Trophoblast cell (in vitro differentiated cells and primary cell): ENCODE data around the gene FAAH2. TPM values are rescaled to one million over a fixed set of nuclear protein-coding genes. Genes with fewer than 3 reads are reported as not detected.

Experiments
- DNase-seq, 2 donors: peaks; one replicate each; pipeline ENCODE4 v3.0.0-alpha.2; 2016
- H2AFZ ChIP-seq: 2 replicates; pipeline ENCODE4 v1.6.1; 2013; ENCODE audit warnings: low read length, moderate library complexity, mild to moderate bottlenecking; ENCODE audit not compliant: insufficient read depth, poor library complexity
- H2AK5ac ChIP-seq: 2 replicates; pipeline ENCODE4 v1.6.1; 2013; ENCODE audit warnings: mild to moderate bottlenecking, low read length
- H2BK120ac ChIP-seq: 2 replicates; pipeline ENCODE4 v1.6.1; 2013; ENCODE audit warnings: low read length, mild to moderate bottlenecking, moderate library complexity; ENCODE audit not compliant: insufficient read depth, poor library complexity
- H2BK12ac ChIP-seq: 2 replicates; pipeline ENCODE4 v1.6.1; 2013; ENCODE audit warnings: mild to moderate bottlenecking, low read length, moderate library complexity
- H2BK5ac ChIP-seq: 2 replicates; pipeline ENCODE4 v1.6.1; 2013; ENCODE audit warnings: low read length, low read depth, moderate library complexity, mild to moderate bottlenecking; ENCODE audit not compliant: poor library complexity
- H3K14ac ChIP-seq: 2 replicates; pipeline ENCODE4 v1.6.1; 2013; ENCODE audit warnings: mild to moderate bottlenecking, low read length
- H3K18ac ChIP-seq: 2 replicates; pipeline ENCODE4 v1.6.1; 2013; ENCODE audit warnings: mild to moderate bottlenecking, low read length
- H3K23ac ChIP-seq: 2 replicates; pipeline ENCODE4 v1.6.1; 2013; ENCODE audit warnings: low read length
- H3K27ac ChIP-seq: 2 replicates; pipeline ENCODE4 v1.5.1; 2013; ENCODE audit warnings: low read depth, mild to moderate bottlenecking, inconsistent platforms, low read length, moderate library complexity
- H3K27me3 ChIP-seq: 2 replicates; pipeline ENCODE4 v1.6.1; 2013; ENCODE audit warnings: inconsistent platforms, mild to moderate bottlenecking, low read length, moderate library complexity; ENCODE audit not compliant: insufficient read depth
- H3K36me3 ChIP-seq, 2 experiments: 1 replicate in 1 of 2; 2 replicates in 1 of 2; pipeline ENCODE4 v1.6.1; 2013; ENCODE audit warnings: low read length in 2 of 2, mild to moderate bottlenecking in 2 of 2, moderate library complexity in 1 of 2; ENCODE audit not compliant: insufficient read depth in 2 of 2, control insufficient read depth in 1 of 2
- H3K4ac ChIP-seq: 2 replicates; pipeline ENCODE4 v1.6.1; 2013; ENCODE audit warnings: low read depth, mild to moderate bottlenecking, low read length, moderate library complexity
- H3K4me1 ChIP-seq, 2 experiments: 1 replicate in 1 of 2; 2 replicates in 1 of 2; pipeline ENCODE4 v1.6.1; 2013; ENCODE audit warnings: low read length in 2 of 2, mild to moderate bottlenecking in 2 of 2, moderate library complexity in 1 of 2; ENCODE audit not compliant: insufficient read depth in 2 of 2, control insufficient read depth in 1 of 2
- H3K4me2 ChIP-seq: 2 replicates; pipeline ENCODE4 v1.6.1; 2013; ENCODE audit warnings: inconsistent platforms, mild to moderate bottlenecking, low read length, moderate library complexity
- H3K4me3 ChIP-seq: 2 replicates; pipeline ENCODE4 v1.5.1; 2013; ENCODE audit warnings: mild to moderate bottlenecking, low read depth, low read length, inconsistent platforms
- H3K79me1 ChIP-seq: one replicate; pipeline ENCODE4 v1.6.1; 2013; ENCODE audit warnings: low read length
- H3K79me2 ChIP-seq: 2 replicates; pipeline ENCODE4 v1.6.1; 2013; ENCODE audit warnings: low read length, mild to moderate bottlenecking; ENCODE audit not compliant: control insufficient read depth, insufficient read depth, poor library complexity
- H3K9ac ChIP-seq: 2 replicates; pipeline ENCODE4 v1.6.1; 2013; ENCODE audit warnings: mild to moderate bottlenecking, low read length
- H3K9me3 ChIP-seq: 2 replicates; pipeline ENCODE4 v1.6.1; 2013; ENCODE audit warnings: low read depth, mild to moderate bottlenecking, control low read depth, inconsistent platforms, low read length; ENCODE audit not compliant: insufficient read depth
- H4K12ac ChIP-seq: 2 replicates; pipeline ENCODE4 v1.6.1; 2013; ENCODE audit warnings: low read depth, mild to moderate bottlenecking, low read length, moderate library complexity
- H4K8ac ChIP-seq: 2 replicates; pipeline ENCODE4 v1.6.1; 2013; ENCODE audit warnings: low read depth, mild to moderate bottlenecking, low read length, moderate library complexity
- H4K91ac ChIP-seq: one replicate; pipeline ENCODE4 v1.6.1; 2013; ENCODE audit warnings: low read depth, mild to moderate bottlenecking, low read length, moderate library complexity
- WGBS: extraction: QIAGEN DNeasy Blood & Tissue Kit; methylation state at CpG from one replicate; pipeline ENCODE4 v1.1.7; 2013; ENCODE audit warnings: missing lambda C conversion rate; ENCODE audit not compliant: insufficient read length, insufficient coverage; ENCODE audit errors: extremely low coverage; 5-methylcytosine and 5-hydroxymethylcytosine counted together
- polyA plus RNA-seq: library from polyadenylated mRNA; stranded (reverse); fragments of 200-250 nt; gene quantifications from 2 replicates; pipeline ENCODE4 v1.2.3, GENCODE V29; 2013

Gene FAAH2
- polyA plus RNA-seq = 2.9 and 3.8 TPM in 2 replicates

DNA sequence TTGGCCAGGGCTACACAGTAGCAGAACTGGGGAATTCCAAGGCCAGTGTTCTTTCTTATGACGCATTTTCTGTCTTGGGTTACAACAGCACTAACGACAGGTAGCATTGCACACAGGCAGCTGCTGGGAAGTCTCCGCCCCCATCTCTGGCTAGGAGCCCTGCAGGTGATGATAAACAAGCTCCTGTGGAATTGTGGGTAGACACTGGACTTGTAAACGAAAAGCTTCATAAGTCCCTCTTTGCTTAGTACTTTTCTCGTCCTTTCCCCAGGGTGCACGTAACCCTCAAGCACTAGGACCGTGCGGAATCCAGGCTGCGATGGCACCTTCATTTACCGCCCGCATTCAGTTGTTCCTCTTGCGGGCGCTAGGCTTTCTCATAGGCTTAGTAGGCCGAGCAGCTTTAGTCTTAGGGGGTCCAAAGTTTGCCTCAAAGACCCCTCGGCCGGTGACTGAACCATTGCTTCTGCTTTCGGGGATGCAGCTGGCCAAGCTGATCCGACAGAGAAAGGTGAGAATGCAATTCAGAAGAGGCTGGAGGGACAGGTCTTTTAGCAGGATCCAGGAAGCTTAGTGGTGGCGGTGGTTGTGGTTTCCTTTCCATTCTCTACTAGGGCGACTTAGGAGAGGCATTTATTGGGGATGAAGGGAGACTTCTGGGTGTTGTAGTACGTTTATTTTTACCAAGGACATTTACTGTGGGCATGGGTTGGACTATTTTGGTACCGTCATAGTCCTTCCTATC lies at the start of gene FAAH2:
Gene FAAH2, plus strand, starts transcription at position 200 of the 745 bp plus-strand sequence. Its CDS starts 120 bp downstream, at position 320.
- Histone ChIP-seq H3K4me2 (peak within 1 kb of the TSS; percentile 81), H4K12ac (no peak within 1 kb of the TSS), H2AK5ac (no peak within 1 kb of the TSS), H2BK120ac (no peak within 1 kb of the TSS), H3K14ac (no peak within 1 kb of the TSS), H3K36me3 (no peaks in the 10 kb centered on the region), H4K8ac (peak within 1 kb of the TSS; percentile 78), H3K4ac (no peak within 1 kb of the TSS), H3K79me2 (no peaks in the 10 kb centered on the region), H3K9ac (no peak within 1 kb of the TSS), H2AFZ (peak within 1 kb of the TSS; percentile 37), H3K79me1 (no peaks in the 10 kb centered on the region), H2BK5ac (no peak within 1 kb of the TSS), H4K91ac (no peak within 1 kb of the TSS), H3K9me3 (no peaks in the 10 kb centered on the region), H3K27ac (peak within 1 kb of the TSS; percentile 34), H3K4me1 (no peaks in the 10 kb centered on the region), H3K4me3 (peak within 1 kb of the TSS; percentile 68), H3K18ac (no peak within 1 kb of the TSS), H3K23ac (no peak within 1 kb of the TSS), H2BK12ac (no peak within 1 kb of the TSS), H3K27me3 (no peaks in the 10 kb centered on the region)
- WGBS = no CpG with 5 or more reads among the region's 22 CpGs
- DNase-seq = peak; percentile 82 to 86

DNA sequence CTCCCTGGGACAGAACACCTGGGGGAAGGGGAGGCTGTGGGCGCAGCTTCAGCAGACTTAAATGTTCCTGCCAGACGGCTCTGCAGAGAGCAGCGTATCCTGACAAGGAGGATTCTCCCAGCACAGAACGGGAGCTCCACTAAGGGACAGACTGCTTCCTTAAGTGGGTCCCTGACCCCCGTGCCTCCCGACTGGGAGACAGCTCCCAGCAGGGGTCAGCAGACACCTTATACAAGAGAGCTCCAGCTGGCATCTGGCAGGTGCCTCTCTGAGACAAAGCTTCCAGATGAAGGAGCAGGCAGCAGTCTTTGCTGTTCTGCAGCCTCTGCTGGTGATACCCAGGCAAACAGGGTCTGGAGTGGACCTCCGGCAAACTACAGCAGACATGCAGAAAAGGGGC lies 44.5 kb upstream of the FAAH2 start:
- no peak overlapping the region for H2AK5ac ChIP-seq
- H3K27me3 ChIP-seq = no peaks in the 10 kb centered on the region
- no peaks in the 10 kb centered on the region for H3K36me3 ChIP-seq
- H3K4ac ChIP-seq = no peak overlapping the region
- no peak overlapping the region for H3K9ac ChIP-seq
- H3K23ac ChIP-seq = no peak overlapping the region
- H3K79me1 ChIP-seq = no peaks in the 10 kb centered on the region
- no peak overlapping the region for H2BK120ac ChIP-seq
- H3K27ac ChIP-seq = no peak overlapping the region
- H2BK5ac ChIP-seq = no peak overlapping the region
- H2BK12ac ChIP-seq = no peak overlapping the region
- no peak overlapping the region for H4K91ac ChIP-seq
- no peak overlapping the region for H3K14ac ChIP-seq
- WGBS = no CpG with 5 or more reads among the region's 7 CpGs
- H3K9me3 ChIP-seq = no peaks in the 10 kb centered on the region
- H3K4me3 ChIP-seq = no peak overlapping the region
- no peak overlapping the region for H2AFZ ChIP-seq
- H3K18ac ChIP-seq = no peak overlapping the region
- H3K4me1 ChIP-seq = no peaks in the 10 kb centered on the region
- H4K8ac ChIP-seq = no peak overlapping the region
- no peaks in the 10 kb centered on the region for H3K79me2 ChIP-seq
- H3K4me2 ChIP-seq = no peak overlapping the region
- no peak overlapping the region for H4K12ac ChIP-seq
- DNase-seq = no peak

DNA sequence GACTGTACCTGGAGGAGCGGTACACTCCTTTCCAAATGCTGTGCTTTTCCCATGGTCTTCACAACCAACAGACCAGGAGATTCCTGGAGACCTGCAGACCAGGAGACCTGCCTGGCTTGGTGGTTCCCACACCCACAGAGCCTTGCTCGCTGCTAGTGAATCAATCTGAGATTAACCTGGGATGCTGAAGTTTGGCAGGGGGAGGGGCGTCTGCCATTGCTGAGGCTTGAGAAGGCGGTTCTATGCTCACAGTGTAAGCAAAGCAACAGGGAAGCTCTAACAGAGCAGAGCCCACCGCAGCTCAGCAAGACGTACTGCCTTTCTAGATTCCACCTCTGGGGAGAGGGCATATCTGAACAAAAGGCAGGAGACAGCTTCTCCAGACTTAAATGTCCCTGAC lies 34.5 kb upstream of the FAAH2 start:
- Histone ChIP-seq H2AK5ac (no peak overlapping the region), H3K9ac (no peak overlapping the region), H3K23ac (no peak overlapping the region), H3K14ac (no peak overlapping the region), H3K4me1 (no peaks in the 10 kb centered on the region), H3K36me3 (no peaks in the 10 kb centered on the region), H2BK120ac (no peak overlapping the region), H3K79me2 (no peaks in the 10 kb centered on the region), H3K27me3 (no peaks in the 10 kb centered on the region), H4K8ac (no peak overlapping the region), H3K9me3 (peaks cover 7% of the 10 kb centered on the region), H3K4me3 (no peak overlapping the region), H2BK5ac (no peak overlapping the region), H3K79me1 (no peaks in the 10 kb centered on the region), H2BK12ac (no peak overlapping the region), H3K18ac (no peak overlapping the region), H4K12ac (no peak overlapping the region), H3K27ac (no peak overlapping the region), H3K4me2 (no peak overlapping the region), H3K4ac (no peak overlapping the region), H2AFZ (no peak overlapping the region), H4K91ac (no peak overlapping the region)
- DNase-seq = no peak
- WGBS = no CpG with 5 or more reads among the region's 6 CpGs

DNA sequence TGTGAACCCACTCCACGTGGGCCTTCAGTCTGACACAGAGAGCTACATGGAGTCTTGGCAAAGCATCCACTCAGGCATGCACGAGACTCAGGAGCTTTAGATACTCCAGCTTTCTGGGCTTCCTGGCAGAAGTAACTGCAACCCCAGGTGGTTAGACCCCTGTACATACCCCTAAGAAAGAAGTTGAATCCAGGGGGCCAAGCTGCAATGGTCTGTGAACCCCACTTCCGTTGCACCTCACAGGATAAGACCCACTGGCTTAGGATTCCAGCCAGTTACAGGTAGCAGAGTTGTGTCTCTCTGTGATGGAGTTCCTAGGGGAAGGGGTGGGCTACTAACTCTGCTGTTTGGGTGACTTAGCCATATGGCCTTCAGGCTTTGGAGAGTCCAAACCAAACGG lies 21.4 kb upstream of the FAAH2 start:
- no peaks in the 10 kb centered on the region for H3K27me3 ChIP-seq
- no peak overlapping the region for H4K12ac ChIP-seq
- no peak overlapping the region for H3K27ac ChIP-seq
- H3K18ac ChIP-seq = no peak overlapping the region
- H3K9ac ChIP-seq = no peak overlapping the region
- H2BK5ac ChIP-seq = no peak overlapping the region
- no peaks in the 10 kb centered on the region for H3K79me2 ChIP-seq
- WGBS = no CpG with 5 or more reads among the region's 4 CpGs
- H3K4me1 ChIP-seq = no peaks in the 10 kb centered on the region
- no peak overlapping the region for H2BK12ac ChIP-seq
- H3K4me3 ChIP-seq = no peak overlapping the region
- H3K4ac ChIP-seq = no peak overlapping the region
- H3K79me1 ChIP-seq = no peaks in the 10 kb centered on the region
- no peaks in the 10 kb centered on the region for H3K36me3 ChIP-seq
- H3K14ac ChIP-seq = no peak overlapping the region
- H3K4me2 ChIP-seq = no peak overlapping the region
- no peak overlapping the region for H4K91ac ChIP-seq
- no peak for DNase-seq
- H3K9me3 ChIP-seq = no peaks in the 10 kb centered on the region
- no peak overlapping the region for H2BK120ac ChIP-seq
- H2AFZ ChIP-seq = no peak overlapping the region
- no peak overlapping the region for H2AK5ac ChIP-seq
- no peak overlapping the region for H4K8ac ChIP-seq
- no peak overlapping the region for H3K23ac ChIP-seq
